A549 treated with AZD9567 at 1 μM for 4 hours (cell line): ENCODE measurements around the gene ARX. TPM values are rescaled to one million over a fixed set of nuclear protein-coding genes. Genes with fewer than 3 reads are reported as not detected.

Source experiments
- total RNA-seq: library from RNA; stranded (reverse); fragments of 200-300 nt; extraction: Qiagen RNA extraction; gene quantifications from 5 replicates; pipeline ENCODE4 v1.2.3, GENCODE V29; 2022; ENCODE audit not compliant: insufficient read depth

Gene ARX
- total RNA-seq, result 0.33 to 0.56 TPM (median 0.49 TPM) in 4 of 5 replicates, not detected in the other

GRCh38 chrX:25015486-25016360, at the start of gene ARX:
ARX (minus strand) TSS chrX:25015965; CDS start chrX:25015737, 228 bp downstream.

